Subcutaneous adipose tissue (tissue), 4 donors: ENCODE results near the gene EFCC1. TPM values are rescaled to one million over a fixed set of nuclear protein-coding genes. Genes with fewer than 3 reads are reported as not detected.

ENCODE experiments used
- CTCF ChIP-seq: fragments of 450-650 bp; IDR thresholded peaks from one replicate; pipeline ENCODE4 v1.5.1; 2016; ENCODE audit warnings: low read depth, mild to moderate bottlenecking, control low read depth, antibody characterized with exemption, moderate library complexity
- total RNA-seq, 4 donors: library from RNA; depleted of rRNA; stranded (reverse); fragments of >200 nt; gene quantifications; one replicate each; pipeline ENCODE4 v1.1.0, GENCODE V29; 2016

EFCC1 gene
- total RNA-seq, 4 donors from 2014 or later: 0.33 to 3.8 (median 0.72) TPM

DNA sequence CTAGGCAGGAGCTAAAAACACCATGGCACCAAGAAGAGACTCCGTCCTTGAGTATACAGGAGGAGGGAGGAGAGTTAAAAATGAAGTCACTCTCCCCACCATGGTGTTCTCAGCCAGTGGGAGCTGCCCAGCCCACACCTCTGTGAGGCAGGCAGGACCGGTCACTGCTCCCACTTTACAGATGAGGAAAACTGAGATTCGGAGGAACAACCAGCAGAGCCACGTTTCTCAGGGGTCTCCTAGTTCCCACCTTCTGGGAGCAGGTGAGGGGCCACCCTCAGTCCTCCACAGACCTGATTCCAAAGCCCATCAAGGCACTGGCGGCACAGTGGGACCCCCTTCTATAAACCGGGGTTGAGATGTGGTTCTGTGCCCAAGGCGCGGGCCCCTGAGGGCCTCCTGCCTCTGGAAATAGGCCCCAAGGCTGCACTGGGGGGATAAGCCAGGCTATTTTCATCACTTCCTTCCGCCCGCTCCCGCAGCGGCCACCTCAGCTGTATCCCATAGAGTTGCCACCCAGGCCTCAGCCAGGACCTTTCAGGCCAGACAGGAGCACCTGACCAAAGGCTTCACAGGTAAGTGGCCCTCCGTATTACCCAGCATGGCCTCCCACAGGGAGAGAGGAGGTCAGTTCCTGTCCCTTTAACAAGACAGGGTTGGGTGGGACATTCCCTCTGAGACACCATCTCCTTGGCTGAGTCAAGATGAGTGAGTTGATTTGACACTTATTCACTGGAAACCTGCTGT, 59.3 kb downstream of the EFCC1 start, which contains the start of gene GP9:
Gene GP9 (plus strand): TSS at position 504 of the 747 bp plus-strand sequence. CDS start 961 bp downstream, outside the sequence.
- TF ChIP-seq CTCF: no peak

DNA sequence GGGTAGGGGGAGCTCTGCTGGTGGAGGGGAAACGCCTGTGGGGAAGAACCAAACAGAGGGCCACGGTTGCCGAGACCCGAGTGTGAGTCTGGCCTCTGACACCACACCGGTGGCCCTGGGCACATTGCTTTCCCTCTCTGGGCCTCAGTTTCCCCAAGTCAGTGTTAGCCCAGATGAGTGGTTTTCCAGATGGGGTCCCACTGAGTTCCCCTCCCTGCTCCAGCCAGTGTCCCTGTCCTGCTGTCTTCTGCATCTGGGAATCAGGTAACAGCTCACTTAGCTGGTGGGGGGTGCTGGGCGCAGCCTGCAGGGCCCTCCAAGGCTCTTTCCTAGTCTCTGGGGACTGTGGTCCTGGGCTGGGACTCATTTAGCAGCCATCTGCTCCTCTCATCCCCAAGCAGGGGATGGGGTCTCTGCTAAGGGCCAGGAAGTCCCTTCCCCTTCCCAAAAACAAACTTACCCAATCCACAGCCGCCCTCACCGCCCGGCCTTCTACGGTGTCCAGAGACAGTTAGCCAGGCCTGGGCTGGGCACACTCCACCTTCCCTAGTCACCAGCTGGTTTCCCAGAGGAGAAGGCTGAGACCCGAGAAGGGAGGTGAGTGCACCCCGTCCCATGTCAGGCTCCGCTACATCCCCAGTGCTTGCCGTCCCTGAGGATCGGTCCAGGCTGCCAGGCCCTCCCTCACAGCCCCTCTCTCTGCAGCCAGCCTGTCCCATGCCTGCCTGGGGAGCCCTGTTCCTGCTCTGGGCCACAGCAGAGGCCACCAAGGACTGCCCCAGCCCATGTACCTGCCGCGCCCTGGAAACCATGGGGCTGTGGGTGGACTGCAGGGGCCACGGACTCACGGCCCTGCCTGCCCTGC, 60.2 kb downstream of the EFCC1 start:
- no peak for TF ChIP-seq CTCF

- TF ChIP-seq CTCF: no peak
These were observed 61.1 kb downstream of the EFCC1 start for GRCh38 chr3:129061888-129062834.

- no peak for TF ChIP-seq CTCF
These were observed 62.1 kb downstream of the EFCC1 start for GRCh38 chr3:129063091-129063640.

DNA sequence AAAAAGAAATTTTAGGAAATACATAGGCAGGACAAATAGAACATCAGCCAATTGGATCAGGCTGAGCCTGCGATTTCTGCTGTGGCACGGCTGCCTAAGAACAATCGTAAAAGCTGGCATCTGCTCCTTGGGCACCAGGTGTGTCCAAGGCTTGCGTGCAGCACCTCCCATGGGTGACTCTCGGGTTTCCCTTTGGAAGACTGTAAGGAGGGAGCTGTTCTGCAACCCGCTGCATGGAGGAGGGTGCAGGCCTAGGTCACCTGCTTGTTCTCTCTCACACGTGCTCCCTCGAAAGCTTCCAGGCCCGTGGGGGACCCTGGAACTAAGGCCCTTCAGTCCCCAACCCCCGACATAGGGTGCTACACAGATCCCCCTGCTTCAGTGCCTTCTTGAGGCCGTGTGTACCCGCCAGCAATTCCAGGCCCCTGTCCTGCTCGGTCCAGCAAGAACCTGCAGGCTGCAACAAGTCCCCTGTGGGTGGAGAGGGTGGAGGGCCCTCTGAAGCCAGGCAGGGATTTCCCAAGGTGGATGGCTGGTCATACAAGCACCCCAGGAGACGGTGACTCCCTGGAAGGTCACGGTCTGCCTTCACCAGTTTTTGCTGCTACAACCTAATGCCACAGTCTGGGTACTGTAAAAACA, 62.9 kb downstream of the EFCC1 start:
- no peak for TF ChIP-seq CTCF

GRCh38 chr3:129065016-129065719, 64.1 kb downstream of the EFCC1 start:
- no peak for TF ChIP-seq CTCF
